ENCODE measurements around the gene SHISA8. TPM values are rescaled to one million over a fixed set of nuclear protein-coding genes. Genes with fewer than 3 reads are reported as not detected.

Gene SHISA8
- polyA plus RNA-seq, 3 donors, result not detected

- Mint-ChIP-seq H3K27me3 (ENCODE audit: low read depth in 3 of 3) (peaks cover 37 to 51% (median 46%) of the 10 kb centered on the region in 3 donors), H3K9me3 (peaks cover 0 to 13% (median 9%) of the 10 kb centered on the region in 7 donors), H3K27ac (no peak overlapping the region), H3K36me3 (peaks cover 3 to 7% of the 10 kb centered on the region in 2 donors), H3K4me1 (peaks cover 49% of the 10 kb centered on the region), H3K4me3 (peak overlapping the region in 1 of 2 donors; percentile 62)
- Histone ChIP-seq H3K4me1 (ENCODE audit: control insufficient read depth in 1 of 2, insufficient read depth in 2 of 2, low read length in 2 of 2) (peaks cover 42 to 60% of the 10 kb centered on the region in 2 donors), H3K27ac (ENCODE audit: low read depth in 1 of 2, low read length in 2 of 2) (no peak overlapping the region), H4K20me1 (ENCODE audit: insufficient read depth, low read length) (peaks cover 7% of the 10 kb centered on the region), H3K36me3 (replicated peaks in 1 of 2; ENCODE audit: control insufficient read depth in 1 of 2, insufficient read depth in 2 of 2, low read length in 2 of 2) (no peaks in the 10 kb centered on the region), H3K4me3 (replicated peaks in 1 of 3; ENCODE audit: low read depth in 2 of 3, low read length in 3 of 3) (no peak overlapping the region), H3K9ac (ENCODE audit: insufficient read depth, low read length, poor library complexity, severe bottlenecking) (no peak overlapping the region), H3K27me3 (ENCODE audit: control insufficient read depth in 2 of 2, insufficient read depth in 2 of 2, low read length in 2 of 2) (peaks cover 26 to 45% of the 10 kb centered on the region in 2 donors), H3K9me3 (replicated peaks in 1 of 2; ENCODE audit: control insufficient read depth in 1 of 2, insufficient read depth in 1 of 2, low read length in 2 of 2) (peaks cover 0 to 24% of the 10 kb centered on the region in 2 donors), H3K79me2 (ENCODE audit: insufficient read depth, low read length) (no peaks in the 10 kb centered on the region), H3K4me2 (replicated peaks; ENCODE audit: extremely low read depth, low read length, poor library complexity, severe bottlenecking) (peak overlapping the region; percentile 45), H2AFZ (ENCODE audit: insufficient read depth, low read depth, low read length, poor library complexity, severe bottlenecking) (no peak overlapping the region)
- intact Hi-C loops (cut with micrococcal nuclease), result no loop called here
- 89% methylated on average over 10 of the region's 11 CpGs for WGBS (ENCODE audit: insufficient coverage)
- no peak for DNase-seq
- TF ChIP-seq CTCF (IDR thresholded peaks at IDR 0.05), result no peak
Measured at GRCh38 chr22:41917375-41917902, 2.6 kb upstream of the SHISA8 start.

DNA sequence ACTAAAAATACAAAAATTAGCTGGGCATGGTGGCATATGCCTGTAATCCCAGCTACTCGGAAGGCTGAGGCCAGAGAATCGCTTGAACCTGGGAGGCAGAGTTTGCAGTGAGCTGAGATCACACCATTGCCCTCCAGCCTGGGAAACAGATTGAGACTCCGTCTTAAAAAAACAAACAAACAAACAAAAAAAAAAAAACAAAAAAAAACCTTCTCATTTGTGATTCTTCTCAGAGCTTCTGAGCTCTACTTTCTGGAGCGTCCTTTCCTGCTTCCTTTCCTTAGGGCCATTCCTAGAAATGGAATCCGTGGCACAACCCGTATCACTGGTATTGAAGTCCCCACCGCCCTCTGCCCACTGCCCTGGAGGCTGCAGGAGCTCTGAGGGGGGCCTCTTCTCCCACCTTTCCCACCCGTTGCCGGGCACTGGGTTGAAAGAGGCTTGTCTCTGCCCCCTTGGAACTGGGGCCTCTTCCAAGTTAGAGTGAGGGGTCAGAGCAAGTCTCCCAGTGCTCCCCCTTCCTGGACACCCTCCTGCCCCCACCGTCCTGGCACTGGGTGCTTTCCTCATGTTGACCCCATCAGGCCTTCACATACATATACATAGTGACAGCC, 2.0 kb upstream of the SHISA8 start:
- Mint-ChIP-seq H3K4me3 (peak overlapping the region in 1 of 2 donors; percentile 62), H3K4me1 (peaks cover 46% of the 10 kb centered on the region), H3K27ac (peak overlapping the region in 1 of 7 donors; percentile 20), H3K9me3 (peaks cover 0 to 18% (median 10%) of the 10 kb centered on the region in 7 donors), H3K36me3 (peaks cover 4 to 7% of the 10 kb centered on the region in 2 donors), H3K27me3 (ENCODE audit: low read depth in 3 of 3) (peaks cover 43 to 57% (median 52%) of the 10 kb centered on the region in 3 donors)
- Histone ChIP-seq H2AFZ (ENCODE audit: insufficient read depth, low read depth, low read length, poor library complexity, severe bottlenecking) (no peak overlapping the region), H3K27me3 (ENCODE audit: control insufficient read depth in 2 of 2, insufficient read depth in 2 of 2, low read length in 2 of 2) (peaks cover 32 to 51% of the 10 kb centered on the region in 2 donors), H3K36me3 (replicated peaks in 1 of 2; ENCODE audit: control insufficient read depth in 1 of 2, insufficient read depth in 2 of 2, low read length in 2 of 2) (no peaks in the 10 kb centered on the region), H3K4me3 (replicated peaks in 1 of 3; ENCODE audit: low read depth in 2 of 3, low read length in 3 of 3) (no peak overlapping the region), H4K20me1 (ENCODE audit: insufficient read depth, low read length) (peaks cover 7% of the 10 kb centered on the region), H3K9ac (ENCODE audit: insufficient read depth, low read length, poor library complexity, severe bottlenecking) (no peak overlapping the region), H3K79me2 (ENCODE audit: insufficient read depth, low read length) (no peaks in the 10 kb centered on the region), H3K27ac (ENCODE audit: low read depth in 1 of 2, low read length in 2 of 2) (no peak overlapping the region), H3K4me2 (replicated peaks; ENCODE audit: extremely low read depth, low read length, poor library complexity, severe bottlenecking) (no peak overlapping the region), H3K9me3 (replicated peaks in 1 of 2; ENCODE audit: control insufficient read depth in 1 of 2, insufficient read depth in 1 of 2, low read length in 2 of 2) (peaks cover 0 to 30% of the 10 kb centered on the region in 2 donors), H3K4me1 (ENCODE audit: control insufficient read depth in 1 of 2, insufficient read depth in 2 of 2, low read length in 2 of 2) (peaks cover 42 to 59% of the 10 kb centered on the region in 2 donors)
- intact Hi-C loops (cut with micrococcal nuclease), result no loop called here
- no peak for TF ChIP-seq CTCF (IDR thresholded peaks at IDR 0.05)
- WGBS (ENCODE audit: insufficient coverage), result 80% methylated on average over 7 of the region's 10 CpGs
- DNase-seq, result no peak

Data from CD14-positive monocyte (primary cell).